Measurements from ENCODE around the gene DNTT.

GRCh38 chr10:96368971-96369370, 64.7 kb downstream of the DNTT start:
- TF ChIP-seq CTCF (IDR thresholded peaks at IDR 0.05) (no peak), EZH2phosphoT487 (IDR thresholded peaks at IDR 0.05) (no peak)
